SH-SY5Y (cell line): ENCODE measurements around the gene CHRNA9.

Experiments used
- GATA2 ChIP-seq: IDR thresholded peaks from 2 replicates; pipeline ENCODE4 v1.6.1; 2011; ENCODE audit warnings: mild to moderate bottlenecking, low read depth, low read length
- GATA3 ChIP-seq: IDR thresholded peaks from 2 replicates; pipeline ENCODE4 v1.6.1; 2011; ENCODE audit warnings: low read depth, mild to moderate bottlenecking, low read length, moderate library complexity

GRCh38 chr4:40314951-40315350, 20.2 kb upstream of the CHRNA9 start:
- TF ChIP-seq GATA2 (no peak), GATA3 (no peak)
